Chondrocyte (in vitro differentiated cells): ENCODE data around the gene ZSCAN22. TPM values are rescaled to one million over a fixed set of nuclear protein-coding genes. Genes with fewer than 3 reads are reported as not detected.

ENCODE experiments used
- DNase-seq: peaks from one replicate; pipeline ENCODE4 v3.0.0; 2021; ENCODE audit warnings: mixed read lengths, low spot score
- H3K27ac Mint-ChIP-seq: one replicate; pipeline ENCODE4 v1.8.0; 2021; ENCODE audit warnings: mild to moderate bottlenecking, moderate library complexity, mixed read lengths; ENCODE audit not compliant: unreplicated experiment
- H3K27me3 Mint-ChIP-seq: 2 replicates; pipeline ENCODE4 v1.8.0; 2021; ENCODE audit warnings: low read depth, mixed read lengths
- H3K36me3 Mint-ChIP-seq: 2 replicates; pipeline ENCODE4 v1.8.0; 2021; ENCODE audit warnings: low read depth, mixed read lengths
- H3K4me1 Mint-ChIP-seq: 2 replicates; pipeline ENCODE4 v1.8.0; 2021; ENCODE audit warnings: low read depth, mild to moderate bottlenecking, mixed read lengths
- H3K4me3 Mint-ChIP-seq: one replicate; pipeline ENCODE4 v1.8.0; 2021; ENCODE audit warnings: mild to moderate bottlenecking, moderate library complexity, mixed read lengths; ENCODE audit not compliant: unreplicated experiment
- H3K9me3 Mint-ChIP-seq: 2 replicates; pipeline ENCODE4 v1.8.0; 2021; ENCODE audit warnings: low read depth, mixed read lengths
- total RNA-seq: library from RNA; stranded (reverse); gene quantifications from 3 replicates; pipeline ENCODE4 v1.2.1, GENCODE V29; 2021
- TF ChIP-seq, protein P1 (sequence below): fragments of 200-600 bp; sonication (generic); IDR thresholded peaks from 2 replicates; pipeline ENCODE4 v1.5.0; 2021; ENCODE audit warnings: antibody characterized with exemption, mild to moderate bottlenecking, moderate library complexity

Gene ZSCAN22
- total RNA-seq, 1 donor from 2014 or later = 3.0 TPM

DNA sequence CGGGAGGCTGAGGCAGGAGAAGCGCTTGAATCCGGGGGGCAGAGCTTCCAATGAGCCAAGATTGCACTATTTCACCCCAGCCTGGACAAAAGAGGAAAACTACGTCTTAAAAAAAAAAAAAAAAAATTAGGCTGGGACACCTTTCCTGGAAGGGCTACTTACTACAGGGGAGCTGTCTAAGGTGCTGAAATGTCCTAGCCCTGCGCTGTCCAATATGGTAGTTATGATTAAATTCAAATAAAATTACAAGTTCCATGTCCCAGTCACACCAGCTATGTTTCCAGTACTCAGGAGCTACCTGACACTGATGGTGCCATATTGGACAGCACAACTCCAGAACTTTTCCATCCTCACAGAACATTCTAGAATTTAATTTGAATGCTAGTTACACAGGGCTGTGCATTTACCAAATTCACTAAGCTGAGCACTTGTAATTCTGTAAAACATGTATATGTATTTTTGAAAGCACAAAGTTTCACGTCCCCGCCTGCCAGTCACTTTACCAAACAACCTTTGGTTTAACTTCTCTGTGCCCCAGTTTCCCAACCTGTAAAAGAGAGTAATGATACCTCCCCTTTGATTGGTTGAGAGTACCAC lies 9.2 kb upstream of the ZSCAN22 start:
- TF ChIP-seq, protein P1, sequence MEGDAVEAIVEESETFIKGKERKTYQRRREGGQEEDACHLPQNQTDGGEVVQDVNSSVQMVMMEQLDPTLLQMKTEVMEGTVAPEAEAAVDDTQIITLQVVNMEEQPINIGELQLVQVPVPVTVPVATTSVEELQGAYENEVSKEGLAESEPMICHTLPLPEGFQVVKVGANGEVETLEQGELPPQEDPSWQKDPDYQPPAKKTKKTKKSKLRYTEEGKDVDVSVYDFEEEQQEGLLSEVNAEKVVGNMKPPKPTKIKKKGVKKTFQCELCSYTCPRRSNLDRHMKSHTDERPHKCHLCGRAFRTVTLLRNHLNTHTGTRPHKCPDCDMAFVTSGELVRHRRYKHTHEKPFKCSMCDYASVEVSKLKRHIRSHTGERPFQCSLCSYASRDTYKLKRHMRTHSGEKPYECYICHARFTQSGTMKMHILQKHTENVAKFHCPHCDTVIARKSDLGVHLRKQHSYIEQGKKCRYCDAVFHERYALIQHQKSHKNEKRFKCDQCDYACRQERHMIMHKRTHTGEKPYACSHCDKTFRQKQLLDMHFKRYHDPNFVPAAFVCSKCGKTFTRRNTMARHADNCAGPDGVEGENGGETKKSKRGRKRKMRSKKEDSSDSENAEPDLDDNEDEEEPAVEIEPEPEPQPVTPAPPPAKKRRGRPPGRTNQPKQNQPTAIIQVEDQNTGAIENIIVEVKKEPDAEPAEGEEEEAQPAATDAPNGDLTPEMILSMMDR = no peak
- H3K36me3 Mint-ChIP-seq = peaks cover 15% of the 10 kb centered on the region
- no peaks in the 10 kb centered on the region for H3K27me3 Mint-ChIP-seq
- no peaks in the 10 kb centered on the region for H3K4me1 Mint-ChIP-seq
- no peak overlapping the region for H3K27ac Mint-ChIP-seq
- H3K9me3 Mint-ChIP-seq = no peaks in the 10 kb centered on the region
- no peak overlapping the region for H3K4me3 Mint-ChIP-seq
- no peak for DNase-seq

DNA sequence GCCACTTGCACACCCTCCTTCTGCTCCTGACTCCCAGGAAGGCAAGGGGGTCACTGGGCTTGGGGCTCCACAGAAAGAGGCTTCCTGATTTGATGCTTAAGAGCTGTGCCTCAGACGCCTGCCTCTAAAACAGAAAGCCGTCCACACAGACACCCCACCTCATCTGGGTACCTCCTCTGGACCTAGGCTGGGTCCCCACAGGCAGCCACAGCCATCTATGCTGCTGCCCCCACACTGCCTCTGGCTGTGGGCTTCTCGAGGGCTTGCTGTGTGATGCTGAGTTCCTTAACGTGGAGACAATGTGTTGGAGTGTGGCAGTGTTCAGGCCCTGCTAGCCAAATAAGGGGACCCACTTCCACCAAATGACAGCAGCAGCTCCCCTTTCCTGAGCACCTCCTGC lies 8.5 kb upstream of the ZSCAN22 start:
- no peaks in the 10 kb centered on the region for H3K27me3 Mint-ChIP-seq
- TF ChIP-seq, protein P1 = no peak
- H3K27ac Mint-ChIP-seq = no peak overlapping the region
- no peak for DNase-seq
- H3K4me3 Mint-ChIP-seq = no peak overlapping the region
- no peaks in the 10 kb centered on the region for H3K4me1 Mint-ChIP-seq
- peaks cover 10% of the 10 kb centered on the region for H3K36me3 Mint-ChIP-seq
- no peaks in the 10 kb centered on the region for H3K9me3 Mint-ChIP-seq

DNA sequence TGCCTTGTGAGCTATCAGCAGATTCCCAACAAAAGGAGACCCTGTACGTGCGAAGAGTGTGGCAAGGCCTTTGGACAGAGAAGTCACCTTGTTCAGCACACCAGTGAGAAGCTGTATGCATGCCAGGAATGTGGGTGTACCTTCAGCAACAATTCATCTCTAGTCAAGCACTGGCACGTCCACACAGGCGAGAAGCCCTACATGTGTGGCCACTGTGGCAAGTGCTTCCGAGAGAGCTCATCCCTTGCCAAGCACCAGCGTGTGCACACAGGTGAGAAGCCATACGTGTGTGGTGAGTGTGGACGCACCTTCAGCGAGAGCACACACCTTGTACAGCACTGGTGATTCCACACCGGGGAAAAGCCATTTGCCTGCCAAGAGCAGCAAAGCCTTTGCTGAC lies 7.6 kb upstream of the ZSCAN22 start:
- TF ChIP-seq, protein P1 = no peak
- Mint-ChIP-seq H3K4me3 (no peak overlapping the region), H3K9me3 (no peaks in the 10 kb centered on the region), H3K27ac (no peak overlapping the region), H3K27me3 (no peaks in the 10 kb centered on the region), H3K4me1 (no peaks in the 10 kb centered on the region), H3K36me3 (peaks cover 6% of the 10 kb centered on the region)
- DNase-seq = no peak

DNA sequence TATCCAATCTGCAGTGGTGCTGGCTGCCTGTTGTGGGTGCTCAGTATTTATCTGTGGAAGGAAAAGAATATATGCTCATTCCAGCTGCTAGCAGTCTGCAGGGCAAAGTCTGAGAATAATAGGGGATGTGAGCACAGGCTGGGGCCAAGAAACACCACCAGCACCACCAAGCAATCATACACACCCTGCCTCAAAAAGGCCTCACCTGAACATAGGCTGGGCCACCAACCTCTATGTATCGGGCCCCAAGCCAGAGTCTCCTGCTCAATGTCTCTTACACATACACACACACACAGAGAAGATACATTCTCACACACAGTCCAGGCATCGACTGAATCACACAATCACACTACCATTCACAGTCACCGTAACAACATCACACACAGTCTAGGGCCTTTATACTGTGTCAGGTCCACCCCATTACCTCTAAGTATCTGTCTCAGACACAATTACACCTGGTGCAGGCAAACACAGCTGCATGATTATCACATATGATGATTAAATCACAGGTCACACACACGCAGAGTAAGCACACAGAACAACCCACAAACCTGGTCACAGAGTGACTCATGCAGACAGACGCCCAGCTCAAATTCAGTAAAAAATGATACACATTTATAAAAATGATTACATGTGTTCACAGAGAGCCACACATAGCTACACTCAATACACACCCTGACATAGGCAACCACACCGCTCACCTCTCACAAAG lies 1.3 kb upstream of the ZSCAN22 start:
- Mint-ChIP-seq H3K36me3 (no peaks in the 10 kb centered on the region), H3K4me1 (peaks cover 6% of the 10 kb centered on the region), H3K27ac (no peak overlapping the region), H3K9me3 (no peaks in the 10 kb centered on the region), H3K27me3 (no peaks in the 10 kb centered on the region), H3K4me3 (no peak overlapping the region)
- DNase-seq = no peak
- TF ChIP-seq, protein P1 = no peak

DNA sequence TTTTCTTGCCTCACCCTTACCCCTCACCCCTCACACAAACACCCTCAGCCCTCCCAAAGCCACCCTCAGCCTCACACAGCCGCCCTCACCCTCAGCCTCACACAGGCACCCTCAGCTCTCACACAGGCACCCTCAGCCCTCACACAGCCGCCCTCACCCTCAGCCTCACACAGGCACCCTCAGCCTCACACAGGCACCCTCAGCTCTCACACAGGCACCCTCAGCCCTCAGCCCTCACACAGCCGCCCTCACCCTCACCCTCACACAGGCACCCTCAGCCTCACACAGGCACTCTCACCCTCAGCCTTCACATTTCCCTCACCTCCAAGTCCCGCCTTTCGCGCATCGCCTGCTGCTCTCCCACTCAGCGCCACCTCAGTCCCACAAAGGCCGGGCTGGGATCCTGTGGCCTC lies 287 bp upstream of the ZSCAN22 start:
- Mint-ChIP-seq H3K27me3 (no peaks in the 10 kb centered on the region), H3K9me3 (no peaks in the 10 kb centered on the region), H3K27ac (no peak overlapping the region), H3K4me1 (peaks cover 6% of the 10 kb centered on the region), H3K4me3 (no peak overlapping the region), H3K36me3 (no peaks in the 10 kb centered on the region)
- DNase-seq = no peak
- TF ChIP-seq, protein P1 = no peak
